ENCODE data around the gene TPRA1. TPM values are rescaled to one million over a fixed set of nuclear protein-coding genes. Genes with fewer than 3 reads are reported as not detected.

Gene TPRA1
- total and polyA plus RNA-seq, 2 experiments from 2014 or later = 16.7 to 30.4 TPM

DNA sequence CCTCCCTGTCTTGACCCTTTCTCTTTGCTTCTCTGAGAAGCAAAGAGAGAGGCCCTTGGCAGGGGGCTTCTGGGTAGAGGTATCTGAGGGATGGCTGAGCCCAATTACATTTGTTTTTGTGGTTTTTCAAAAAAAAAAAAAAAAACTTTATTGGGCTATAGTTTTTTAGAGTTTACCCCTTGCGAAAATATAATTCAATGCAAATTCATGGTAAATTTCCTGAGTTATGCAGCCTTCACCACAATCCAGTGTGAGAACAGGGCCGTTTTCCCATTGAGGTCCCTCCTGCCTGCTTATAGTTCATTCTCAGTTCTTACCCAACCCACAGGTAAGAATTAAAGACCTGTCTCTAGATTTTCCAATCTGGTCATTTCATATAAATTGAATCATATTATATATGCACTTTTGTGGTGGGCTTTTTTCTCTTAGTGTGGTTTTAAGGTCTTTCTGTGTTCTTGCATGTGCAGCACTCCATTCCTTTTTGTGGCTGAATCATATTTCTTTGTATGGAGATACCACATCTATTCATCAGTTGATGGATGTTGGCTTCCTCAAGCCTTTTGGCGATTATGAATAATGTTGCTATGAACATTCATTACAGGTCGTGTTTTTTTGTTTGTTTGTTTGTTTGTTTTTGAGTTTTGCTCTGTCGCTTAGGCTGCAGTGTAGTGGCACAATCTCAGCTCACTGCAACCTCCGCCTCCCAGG, 10.4 kb upstream of the TPRA1 start (continued):
- TF ChIP-seq, protein P1, sequence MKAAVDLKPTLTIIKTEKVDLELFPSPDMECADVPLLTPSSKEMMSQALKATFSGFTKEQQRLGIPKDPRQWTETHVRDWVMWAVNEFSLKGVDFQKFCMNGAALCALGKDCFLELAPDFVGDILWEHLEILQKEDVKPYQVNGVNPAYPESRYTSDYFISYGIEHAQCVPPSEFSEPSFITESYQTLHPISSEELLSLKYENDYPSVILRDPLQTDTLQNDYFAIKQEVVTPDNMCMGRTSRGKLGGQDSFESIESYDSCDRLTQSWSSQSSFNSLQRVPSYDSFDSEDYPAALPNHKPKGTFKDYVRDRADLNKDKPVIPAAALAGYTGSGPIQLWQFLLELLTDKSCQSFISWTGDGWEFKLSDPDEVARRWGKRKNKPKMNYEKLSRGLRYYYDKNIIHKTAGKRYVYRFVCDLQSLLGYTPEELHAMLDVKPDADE (IDR thresholded peaks at IDR 0.05) = no peak
- TF ChIP-seq STAT1 (IDR thresholded peaks at IDR 0.05; ENCODE audit: unreplicated experiment) = no peak
- no peak for TF ChIP-seq NANOG (IDR thresholded peaks at IDR 0.05; ENCODE audit: borderline replicate concordance)

DNA sequence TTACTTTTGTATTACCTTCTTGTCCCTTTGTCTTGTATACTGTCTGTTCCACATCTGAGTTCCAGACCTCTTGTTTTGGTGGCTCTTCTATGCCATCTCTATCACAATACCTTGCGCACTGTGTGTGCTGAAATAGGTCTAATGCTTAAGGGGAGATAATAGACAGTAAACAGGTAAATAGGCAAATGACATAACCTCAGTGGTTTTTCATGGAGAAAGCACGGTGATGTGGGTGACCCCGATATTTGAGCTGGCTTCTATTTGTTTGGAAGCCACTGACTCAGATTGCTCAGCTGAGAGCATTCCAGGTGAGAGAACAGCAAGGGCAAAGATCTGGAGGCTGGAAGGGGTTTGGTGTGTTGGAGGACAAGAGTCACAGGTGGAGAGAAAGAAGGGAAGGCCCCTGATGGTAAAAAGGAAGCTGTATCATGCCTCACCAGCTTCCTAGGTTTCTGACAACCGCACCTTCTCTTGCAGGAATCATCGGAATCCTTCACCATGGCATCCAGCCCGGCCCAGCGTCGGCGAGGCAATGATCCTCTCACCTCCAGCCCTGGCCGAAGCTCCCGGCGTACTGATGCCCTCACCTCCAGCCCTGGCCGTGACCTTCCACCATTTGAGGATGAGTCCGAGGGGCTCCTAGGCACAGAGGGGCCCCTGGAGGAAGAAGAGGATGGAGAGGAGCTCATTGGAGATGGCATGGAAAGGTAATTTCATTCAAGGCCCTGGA, 8.5 kb upstream of the TPRA1 start:
- H3F3A ChIP-seq (replicated peaks; ENCODE audit: low read depth) = no peaks in the 10 kb centered on the region
- peaks cover 24% of the 10 kb centered on the region for H3K4me1 ChIP-seq (ENCODE audit: insufficient read depth)
- H3K9me3 Mint-ChIP-seq = no peaks in the 10 kb centered on the region
- H3K4me3 ChIP-seq = peak overlapping the region; percentile 85
- peak overlapping the region; percentile 100 for H3K4me2 ChIP-seq
- H3K27ac ChIP-seq (ENCODE audit: low read depth) = peak overlapping the region; percentile 92
- peaks cover 56% of the 10 kb centered on the region for H3K79me2 ChIP-seq (replicated peaks; ENCODE audit: insufficient read depth)
- H3K27me3 ChIP-seq (ENCODE audit: insufficient read depth) = no peaks in the 10 kb centered on the region
- peak overlapping the region; percentile 84 for H3K4me3 Mint-ChIP-seq
- H3K27ac Mint-ChIP-seq = peak overlapping the region; percentile 97
- H3K4me1 Mint-ChIP-seq = peaks cover 28% of the 10 kb centered on the region
- peaks cover 16% of the 10 kb centered on the region for H3K27me3 Mint-ChIP-seq (ENCODE audit: insufficient read depth, low read depth, poor library complexity)
- no peak overlapping the region for H2AFZ ChIP-seq
- H3K36me3 ChIP-seq (ENCODE audit: insufficient read depth) = peaks cover 42% of the 10 kb centered on the region
- peaks cover 56% of the 10 kb centered on the region for H3K36me3 Mint-ChIP-seq (ENCODE audit: low read depth)
- DNase-seq (ENCODE audit: low spot score) (no peak), ATAC-seq (no peak)
- H3K9me2 ChIP-seq (ENCODE audit: insufficient read depth) = no peaks in the 10 kb centered on the region
- H4K20me1 ChIP-seq (replicated peaks; ENCODE audit: insufficient read depth) = peaks cover 22% of the 10 kb centered on the region
- no peak for TF ChIP-seq JUNB (IDR thresholded peaks at IDR 0.05; ENCODE audit: unreplicated experiment)
- TF ChIP-seq, protein P2, sequence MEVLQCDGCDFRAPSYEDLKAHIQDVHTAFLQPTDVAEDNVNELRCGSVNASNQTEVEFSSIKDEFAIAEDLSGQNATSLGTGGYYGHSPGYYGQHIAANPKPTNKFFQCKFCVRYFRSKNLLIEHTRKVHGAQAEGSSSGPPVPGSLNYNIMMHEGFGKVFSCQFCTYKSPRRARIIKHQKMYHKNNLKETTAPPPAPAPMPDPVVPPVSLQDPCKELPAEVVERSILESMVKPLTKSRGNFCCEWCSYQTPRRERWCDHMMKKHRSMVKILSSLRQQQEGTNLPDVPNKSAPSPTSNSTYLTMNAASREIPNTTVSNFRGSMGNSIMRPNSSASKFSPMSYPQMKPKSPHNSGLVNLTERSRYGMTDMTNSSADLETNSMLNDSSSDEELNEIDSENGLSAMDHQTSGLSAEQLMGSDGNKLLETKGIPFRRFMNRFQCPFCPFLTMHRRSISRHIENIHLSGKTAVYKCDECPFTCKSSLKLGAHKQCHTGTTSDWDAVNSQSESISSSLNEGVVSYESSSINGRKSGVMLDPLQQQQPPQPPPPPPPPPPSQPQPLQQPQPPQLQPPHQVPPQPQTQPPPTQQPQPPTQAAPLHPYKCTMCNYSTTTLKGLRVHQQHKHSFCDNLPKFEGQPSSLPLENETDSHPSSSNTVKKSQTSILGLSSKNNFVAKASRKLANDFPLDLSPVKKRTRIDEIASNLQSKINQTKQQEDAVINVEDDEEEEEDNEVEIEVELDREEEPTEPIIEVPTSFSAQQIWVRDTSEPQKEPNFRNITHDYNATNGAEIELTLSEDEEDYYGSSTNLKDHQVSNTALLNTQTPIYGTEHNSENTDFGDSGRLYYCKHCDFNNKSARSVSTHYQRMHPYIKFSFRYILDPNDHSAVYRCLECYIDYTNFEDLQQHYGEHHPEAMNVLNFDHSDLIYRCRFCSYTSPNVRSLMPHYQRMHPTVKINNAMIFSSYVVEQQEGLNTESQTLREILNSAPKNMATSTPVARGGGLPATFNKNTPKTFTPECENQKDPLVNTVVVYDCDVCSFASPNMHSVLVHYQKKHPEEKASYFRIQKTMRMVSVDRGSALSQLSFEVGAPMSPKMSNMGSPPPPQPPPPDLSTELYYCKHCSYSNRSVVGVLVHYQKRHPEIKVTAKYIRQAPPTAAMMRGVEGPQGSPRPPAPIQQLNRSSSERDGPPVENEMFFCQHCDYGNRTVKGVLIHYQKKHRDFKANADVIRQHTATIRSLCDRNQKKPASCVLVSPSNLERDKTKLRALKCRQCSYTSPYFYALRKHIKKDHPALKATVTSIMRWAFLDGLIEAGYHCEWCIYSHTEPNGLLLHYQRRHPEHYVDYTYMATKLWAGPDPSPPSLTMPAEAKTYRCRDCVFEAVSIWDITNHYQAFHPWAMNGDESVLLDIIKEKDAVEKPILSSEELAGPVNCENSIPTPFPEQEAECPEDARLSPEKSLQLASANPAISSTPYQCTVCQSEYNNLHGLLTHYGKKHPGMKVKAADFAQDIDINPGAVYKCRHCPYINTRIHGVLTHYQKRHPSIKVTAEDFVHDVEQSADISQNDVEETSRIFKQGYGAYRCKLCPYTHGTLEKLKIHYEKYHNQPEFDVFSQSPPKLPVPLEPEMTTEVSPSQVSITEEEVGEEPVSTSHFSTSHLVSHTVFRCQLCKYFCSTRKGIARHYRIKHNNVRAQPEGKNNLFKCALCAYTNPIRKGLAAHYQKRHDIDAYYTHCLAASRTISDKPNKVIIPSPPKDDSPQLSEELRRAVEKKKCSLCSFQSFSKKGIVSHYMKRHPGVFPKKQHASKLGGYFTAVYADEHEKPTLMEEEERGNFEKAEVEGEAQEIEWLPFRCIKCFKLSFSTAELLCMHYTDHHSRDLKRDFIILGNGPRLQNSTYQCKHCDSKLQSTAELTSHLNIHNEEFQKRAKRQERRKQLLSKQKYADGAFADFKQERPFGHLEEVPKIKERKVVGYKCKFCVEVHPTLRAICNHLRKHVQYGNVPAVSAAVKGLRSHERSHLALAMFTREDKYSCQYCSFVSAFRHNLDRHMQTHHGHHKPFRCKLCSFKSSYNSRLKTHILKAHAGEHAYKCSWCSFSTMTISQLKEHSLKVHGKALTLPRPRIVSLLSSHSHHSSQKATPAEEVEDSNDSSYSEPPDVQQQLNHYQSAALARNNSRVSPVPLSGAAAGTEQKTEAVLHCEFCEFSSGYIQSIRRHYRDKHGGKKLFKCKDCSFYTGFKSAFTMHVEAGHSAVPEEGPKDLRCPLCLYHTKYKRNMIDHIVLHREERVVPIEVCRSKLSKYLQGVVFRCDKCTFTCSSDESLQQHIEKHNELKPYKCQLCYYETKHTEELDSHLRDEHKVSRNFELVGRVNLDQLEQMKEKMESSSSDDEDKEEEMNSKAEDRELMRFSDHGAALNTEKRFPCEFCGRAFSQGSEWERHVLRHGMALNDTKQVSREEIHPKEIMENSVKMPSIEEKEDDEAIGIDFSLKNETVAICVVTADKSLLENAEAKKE (CRISPR knock-in tag; IDR thresholded peaks at IDR 0.05) = no peak
- no peak for TF ChIP-seq EZH2phosphoT487 (IDR thresholded peaks at IDR 0.05; ENCODE audit: unreplicated experiment)
- no peak for TF ChIP-seq STAT1 (IDR thresholded peaks at IDR 0.05; ENCODE audit: unreplicated experiment)
- no peak for TF ChIP-seq EZH2 (IDR thresholded peaks at IDR 0.05; ENCODE audit: low read depth, unreplicated experiment)
- TF ChIP-seq NANOG (IDR thresholded peaks at IDR 0.05; ENCODE audit: borderline replicate concordance) = no peak
